Cardiac fibroblast (primary cell): Measurements from ENCODE around the gene ZRANB1.
"Not testable (repeated sequence)": the region's sequence is repeated elsewhere in the genome, so short reads cannot be mapped to it uniquely, and the experiment has no call there.

ENCODE experiments used
- DNase-seq, 2 donors: peaks; one replicate each; pipeline versions ENCODE4 v3.0.0 to v3.0.0-alpha.2; 2010; ENCODE audit warnings: low read depth in 2 of 2
- H3K4me3 ChIP-seq, 2 donors: replicated peaks in 1 of 2; 1 replicate in 1 of 2; 2 replicates in 1 of 2; pipeline ENCODE4 v1.5.1; 2011; ENCODE audit warnings: low read depth in 2 of 2, low read length in 2 of 2, mild to moderate bottlenecking in 2 of 2, moderate library complexity in 1 of 2
- CTCF ChIP-seq: IDR thresholded peaks from one replicate; pipeline ENCODE4 v1.5.1; 2011; ENCODE audit warnings: low read depth, mild to moderate bottlenecking, low read length, inconsistent platforms

ZRANB1 gene

DNA sequence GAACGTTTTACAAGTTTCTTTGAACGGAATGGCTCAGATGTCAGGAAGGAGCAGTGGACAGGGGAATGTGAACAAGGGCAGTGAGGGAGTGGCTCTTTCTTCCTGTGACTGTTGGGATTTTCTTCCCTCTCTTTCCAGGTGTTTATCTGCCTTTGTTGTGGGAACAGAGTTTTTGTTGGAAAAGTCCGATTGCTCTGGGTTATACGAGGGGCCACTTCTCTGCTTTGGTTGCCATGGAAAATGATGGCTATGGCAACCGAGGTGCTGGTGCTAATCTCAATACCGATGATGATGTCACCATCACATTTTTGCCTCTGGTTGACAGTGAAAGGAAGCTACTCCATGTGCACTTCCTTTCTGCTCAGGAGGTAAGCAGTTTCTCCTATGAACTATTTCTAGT is 41.4 kb downstream of the ZRANB1 start:
- H3K4me3 ChIP-seq, result no peak overlapping the region
- no peak for TF ChIP-seq CTCF
- DNase-seq, result peak in 1 of 2 donors; percentile 38

DNA sequence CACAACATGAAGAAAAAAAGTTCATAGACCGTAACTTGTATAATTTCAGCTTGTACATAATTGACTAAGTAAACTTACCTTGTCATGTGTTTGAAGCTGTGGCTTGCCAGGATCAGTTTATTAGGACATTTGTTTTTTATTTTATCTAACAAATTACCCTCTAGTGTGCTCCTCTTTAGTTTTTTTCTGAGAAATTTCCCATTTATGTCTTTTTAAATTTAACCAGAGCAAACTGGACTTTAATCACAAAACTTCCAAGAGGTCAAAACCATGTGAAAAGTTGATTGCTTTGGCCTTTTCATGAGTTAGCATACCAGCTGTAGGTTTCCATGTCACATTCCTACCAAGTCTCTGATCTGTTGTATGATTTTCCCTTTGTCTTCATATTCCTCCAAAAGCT is 42.5 kb downstream of the ZRANB1 start:
- no peak overlapping the region for H3K4me3 ChIP-seq
- no peak for DNase-seq
- TF ChIP-seq CTCF, result no peak

DNA sequence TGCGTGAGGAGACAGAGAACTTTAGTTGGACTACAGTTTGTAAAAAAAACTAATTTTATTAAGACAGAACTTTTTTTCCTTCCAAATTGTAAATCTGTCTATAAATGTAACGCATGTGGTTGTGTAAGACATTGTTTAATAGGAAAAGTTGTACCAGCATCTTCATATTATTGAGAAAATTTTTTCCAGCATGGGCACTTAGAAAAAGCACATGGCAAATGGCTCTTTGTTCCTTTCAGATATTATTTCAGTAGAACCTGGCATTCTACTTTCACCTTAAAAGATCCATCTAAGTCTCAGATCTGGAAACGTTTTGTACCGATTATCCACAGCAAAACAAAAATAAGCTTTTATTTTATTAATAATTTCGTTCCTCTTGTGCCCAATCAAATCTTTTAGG is 43.2 kb downstream of the ZRANB1 start:
- DNase-seq, result no peak
- no peak overlapping the region for H3K4me3 ChIP-seq
- TF ChIP-seq CTCF, result no peak

- DNase-seq, result no peak
Observed at GRCh38 chr10:124987788-124988187, 45.9 kb downstream of the ZRANB1 start.

DNA sequence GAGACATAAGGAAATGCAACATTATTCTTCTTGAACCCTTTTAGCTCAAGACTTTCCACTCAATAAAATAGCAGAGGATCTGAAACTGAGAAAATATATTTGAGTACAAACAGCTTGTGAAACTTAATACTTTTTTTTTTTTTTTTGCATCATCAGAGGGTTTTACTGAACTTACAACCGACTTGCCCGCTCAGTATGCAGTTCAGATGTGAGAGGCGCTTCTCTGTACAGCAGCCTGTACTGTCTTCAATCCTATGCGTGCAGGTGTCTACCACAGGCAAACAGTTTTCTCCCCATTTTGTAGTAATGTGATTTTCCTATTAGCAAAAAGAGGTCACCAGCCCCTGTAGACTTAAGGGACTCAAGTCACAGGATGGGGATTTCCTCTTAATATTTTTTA is 46.8 kb downstream of the ZRANB1 start:
- not testable (repeated sequence) for H3K4me3 ChIP-seq, DNase-seq

More at GRCh38 chr10:124987788-124988187, 45.9 kb downstream of the ZRANB1 start:
- no peak overlapping the region for H3K4me3 ChIP-seq
- TF ChIP-seq CTCF, result no peak

DNA sequence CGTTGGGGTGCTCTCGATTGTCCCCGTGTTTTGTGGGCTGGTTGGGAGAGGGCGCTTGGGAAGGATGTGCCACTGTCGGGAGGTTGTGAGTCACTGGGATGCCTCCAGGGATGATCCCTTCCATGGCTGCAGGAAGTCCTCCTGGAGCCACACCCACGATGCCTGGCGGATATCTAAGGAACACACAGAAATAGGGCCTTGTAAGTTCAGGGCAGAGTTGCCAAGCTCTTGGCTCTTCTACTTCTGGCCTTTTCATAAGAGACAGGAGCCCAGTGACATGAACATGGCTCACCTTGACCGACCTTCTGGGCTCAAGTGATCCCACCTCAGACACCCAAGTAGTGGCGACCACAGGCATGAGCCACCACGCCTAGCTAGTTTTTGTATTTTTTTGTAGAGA is 47.6 kb downstream of the ZRANB1 start:
- peak in 1 of 2 donors; percentile 44 for DNase-seq
- no peak for TF ChIP-seq CTCF
- H3K4me3 ChIP-seq, result no peak overlapping the region

DNA sequence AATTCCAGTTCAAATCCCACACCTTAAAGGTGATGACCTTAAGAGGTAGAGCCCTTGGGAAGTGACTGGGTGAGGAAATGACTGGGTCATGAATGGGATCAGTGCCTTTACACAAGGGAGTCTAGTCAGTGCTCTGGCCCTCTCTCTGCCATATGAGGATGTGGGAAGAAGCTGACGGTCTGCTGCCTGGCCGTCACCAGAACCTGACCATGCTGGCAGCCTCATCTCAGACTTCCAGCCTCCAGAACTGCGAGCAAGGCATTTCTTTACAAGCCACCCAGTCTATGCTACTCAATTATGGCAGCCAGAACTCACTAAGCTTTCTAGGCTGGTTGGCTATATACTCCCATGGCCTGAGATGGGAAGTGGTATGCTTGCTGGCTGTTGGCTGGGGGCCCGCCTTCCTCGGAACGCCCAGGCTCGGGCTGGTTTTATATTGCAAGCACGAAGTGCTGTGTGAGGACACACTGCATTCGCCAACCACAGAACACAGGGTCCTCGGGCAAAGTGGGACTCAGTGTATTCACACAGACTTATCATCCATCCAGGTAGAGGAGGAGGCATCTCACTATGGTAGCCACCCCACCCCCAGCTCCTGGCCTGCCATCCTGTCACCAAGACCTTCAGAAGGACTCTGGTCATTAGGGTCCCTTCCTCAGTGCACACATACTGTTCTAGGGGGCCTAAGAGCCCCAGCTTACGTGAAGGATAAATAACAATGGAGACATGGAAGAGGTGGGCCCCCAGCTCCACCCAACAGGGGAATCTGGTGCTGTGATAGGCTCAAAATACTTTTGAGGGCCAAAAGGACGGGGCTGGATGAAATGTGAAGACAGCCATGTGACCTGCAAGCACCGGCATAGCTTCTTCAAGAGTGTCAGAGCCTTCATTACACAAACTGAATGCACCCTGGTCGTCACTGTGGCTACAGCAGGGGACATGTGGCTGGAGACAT is 49.0 kb downstream of the ZRANB1 start:
- H3K4me3 ChIP-seq, result no peak overlapping the region
- TF ChIP-seq CTCF, result no peak
- DNase-seq, result no peak
